Muscle of back (tissue), 11 donors: Measurements from ENCODE around the gene EGFLAM. TPM values are rescaled to one million over a fixed set of nuclear protein-coding genes. Genes with fewer than 3 reads are reported as not detected.
A peak's percentile ranks its signal among the peaks of the same experiment; 100 is the strongest.

Experiments used
- DNase-seq, 3 donors: peaks; one replicate each; pipeline versions ENCODE4 v3.0.0 to v3.0.0-alpha.2; 2013
- polyA plus RNA-seq, 10 donors: library from polyadenylated mRNA; unstranded; fragments of 120-200 nt; gene quantifications; one replicate each; pipeline ENCODE4 v1.2.1, GENCODE V29; 2013; ENCODE audit not compliant: insufficient read length in 10 of 10

EGFLAM gene
- polyA plus RNA-seq, 10 donors, result 33.6 to 49.9 (median 45.7) TPM

DNA sequence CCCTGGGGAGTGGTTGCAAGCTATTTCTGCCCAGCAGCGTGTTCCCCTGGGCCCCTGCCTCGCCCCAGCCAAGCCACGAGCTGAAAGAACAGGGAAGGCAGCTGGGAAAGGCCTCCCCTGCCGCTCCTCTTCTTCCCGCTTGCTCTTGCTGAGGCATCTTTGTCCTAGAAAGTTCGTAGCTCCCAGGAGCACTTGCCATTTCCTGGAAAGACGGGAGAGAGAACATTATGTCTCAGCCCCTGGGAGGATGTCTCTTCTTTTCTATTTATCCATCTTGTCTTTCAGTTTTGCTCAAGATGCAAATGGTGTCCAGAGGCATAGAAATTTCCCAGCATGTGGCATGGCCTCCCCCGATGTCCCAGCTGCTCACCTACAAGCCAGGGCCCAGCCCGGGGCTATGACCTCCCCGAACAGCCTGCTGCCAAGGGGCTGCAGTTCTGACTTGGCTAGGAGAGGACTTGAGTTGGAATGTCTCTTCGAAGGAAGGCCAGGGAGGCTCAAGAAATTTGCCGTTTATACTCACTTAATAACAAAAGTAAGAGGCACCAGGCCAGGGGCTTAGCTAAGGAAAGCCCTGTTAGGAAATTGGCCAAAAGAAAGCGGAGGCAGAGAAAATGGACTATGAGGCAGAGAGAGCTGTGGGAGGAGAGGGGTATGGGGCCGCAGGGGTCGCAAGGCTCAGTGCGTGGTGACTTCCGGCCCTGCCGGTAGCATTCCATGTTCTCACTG, 210.8 kb downstream of the EGFLAM start:
- DNase-seq, result peak in 2 of 3 donors; percentile 85 to 93

DNA sequence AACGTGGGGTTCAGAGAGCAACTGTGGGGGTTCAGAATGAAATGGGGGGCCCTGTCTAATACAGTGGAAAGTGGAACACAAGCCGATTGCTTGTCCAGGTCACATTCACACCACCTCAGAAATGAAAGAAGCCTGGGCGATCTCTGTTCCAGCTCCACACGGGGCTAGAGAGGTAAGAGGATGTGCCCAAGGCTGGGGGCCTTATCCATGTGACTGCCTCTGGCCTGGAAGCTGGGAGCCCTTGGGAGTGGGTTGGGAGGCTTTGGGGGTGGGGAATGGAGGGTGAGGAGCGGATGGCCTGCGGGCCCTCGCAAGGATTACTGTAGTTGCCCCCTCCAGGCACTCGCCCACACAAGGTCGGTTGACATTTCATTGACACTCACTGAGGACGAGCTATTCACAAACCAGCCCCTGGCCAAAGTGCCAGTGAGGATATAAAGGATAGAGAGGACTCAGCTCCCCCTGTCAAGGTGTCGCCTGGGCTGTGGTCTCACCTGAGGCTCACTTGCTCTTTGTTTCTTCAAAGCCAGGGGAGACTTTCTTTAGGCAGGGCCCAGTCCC, 211.4 kb downstream of the EGFLAM start:
- no peak for DNase-seq

DNA sequence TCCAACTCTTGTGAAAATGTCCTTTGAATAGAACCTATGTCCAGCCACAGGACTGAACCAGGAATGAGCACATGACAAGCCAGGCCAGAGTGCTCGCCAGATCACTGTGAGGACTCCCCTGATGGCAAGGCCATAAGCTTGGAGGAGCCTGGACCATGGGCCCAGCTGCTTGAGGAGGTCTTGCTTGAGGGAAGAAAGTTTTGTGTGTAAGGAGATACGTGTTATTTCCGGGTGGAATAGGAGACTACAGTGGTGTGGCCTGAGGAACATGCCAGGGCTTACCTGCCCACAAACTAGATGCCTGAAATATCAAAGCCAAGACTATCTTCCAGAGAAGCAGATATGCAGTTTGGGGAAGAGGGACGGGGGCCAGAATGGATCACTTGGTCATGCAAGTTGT, 213.3 kb downstream of the EGFLAM start:
- no peak for DNase-seq

DNA sequence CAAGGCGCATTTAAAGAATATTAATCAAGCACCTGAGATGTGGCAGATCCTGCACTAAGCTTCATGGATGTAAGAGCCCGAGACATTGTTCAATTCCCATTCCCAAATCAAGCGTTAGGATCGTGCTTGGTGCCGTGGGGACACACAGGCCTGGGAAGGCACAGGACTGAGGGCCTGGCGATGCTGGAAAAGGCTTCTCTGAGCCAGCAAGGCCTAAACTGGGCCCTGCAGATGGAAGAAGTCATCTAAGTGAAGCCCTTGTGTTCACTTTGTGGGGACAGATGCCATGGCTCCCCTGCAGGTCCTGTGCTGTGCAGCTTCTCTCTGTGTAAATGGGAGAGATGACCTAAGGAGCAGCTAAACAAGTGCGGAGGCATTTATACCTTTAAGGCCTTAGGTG, 214.2 kb downstream of the EGFLAM start:
- DNase-seq, result no peak

DNA sequence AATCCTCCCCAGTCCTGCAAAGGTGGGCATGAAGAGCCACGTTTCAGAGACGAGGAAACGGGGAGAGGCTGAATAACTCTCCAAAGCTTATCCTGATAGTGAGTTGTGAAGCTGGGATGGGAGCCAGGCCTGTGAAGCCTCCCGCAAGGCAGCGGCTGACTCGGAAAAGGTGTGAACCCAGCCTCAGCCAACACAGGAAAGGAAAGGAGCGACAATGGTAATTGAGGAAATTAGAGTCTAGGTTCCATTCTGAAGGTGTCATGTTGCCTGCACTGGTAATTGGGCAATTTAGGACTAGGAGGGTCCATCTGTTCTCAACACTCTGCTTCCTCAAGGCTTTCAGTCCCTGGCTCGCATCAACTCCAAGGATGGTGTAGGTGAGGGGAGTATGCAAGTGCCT, 214.6 kb downstream of the EGFLAM start:
- DNase-seq, result no peak

DNA sequence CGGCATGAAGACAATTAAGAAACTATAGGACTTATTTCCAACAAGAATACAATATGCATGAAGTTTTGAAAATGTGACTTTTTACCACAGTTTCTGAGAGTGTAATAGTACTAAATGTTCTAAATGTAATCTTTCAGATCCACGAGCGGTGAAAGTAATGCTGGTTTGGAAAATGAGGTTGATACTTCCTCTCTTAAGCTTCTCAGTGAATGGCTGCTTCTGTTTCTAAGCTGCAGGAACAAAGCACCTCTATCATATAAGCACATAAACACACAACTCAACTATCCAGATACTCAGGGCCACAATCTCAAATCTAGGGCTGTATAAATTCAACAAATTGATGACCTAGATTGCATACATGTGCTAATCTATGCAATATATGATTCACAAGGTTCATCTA, 219.8 kb downstream of the EGFLAM start:
- no peak for DNase-seq

DNA sequence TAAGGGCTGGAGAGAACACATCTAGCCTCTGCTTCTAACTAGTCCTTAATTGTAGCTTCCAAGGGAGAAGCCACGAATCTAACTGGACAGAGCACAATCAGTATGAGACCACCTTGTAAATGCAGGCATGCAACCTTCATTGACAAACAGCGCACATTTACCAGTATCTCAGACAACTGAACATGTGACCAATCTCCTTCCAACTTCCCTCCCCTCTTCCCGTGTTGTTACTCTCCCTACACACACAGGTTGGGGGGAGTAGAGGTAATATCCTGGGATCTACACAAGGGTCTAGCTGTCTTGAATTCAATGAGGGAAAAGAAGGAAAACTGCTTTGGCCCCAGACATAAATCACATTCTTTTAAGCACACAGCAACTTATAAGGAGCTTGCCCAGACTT, 220.5 kb downstream of the EGFLAM start:
- peak in 1 of 3 donors; percentile 31 for DNase-seq

DNA sequence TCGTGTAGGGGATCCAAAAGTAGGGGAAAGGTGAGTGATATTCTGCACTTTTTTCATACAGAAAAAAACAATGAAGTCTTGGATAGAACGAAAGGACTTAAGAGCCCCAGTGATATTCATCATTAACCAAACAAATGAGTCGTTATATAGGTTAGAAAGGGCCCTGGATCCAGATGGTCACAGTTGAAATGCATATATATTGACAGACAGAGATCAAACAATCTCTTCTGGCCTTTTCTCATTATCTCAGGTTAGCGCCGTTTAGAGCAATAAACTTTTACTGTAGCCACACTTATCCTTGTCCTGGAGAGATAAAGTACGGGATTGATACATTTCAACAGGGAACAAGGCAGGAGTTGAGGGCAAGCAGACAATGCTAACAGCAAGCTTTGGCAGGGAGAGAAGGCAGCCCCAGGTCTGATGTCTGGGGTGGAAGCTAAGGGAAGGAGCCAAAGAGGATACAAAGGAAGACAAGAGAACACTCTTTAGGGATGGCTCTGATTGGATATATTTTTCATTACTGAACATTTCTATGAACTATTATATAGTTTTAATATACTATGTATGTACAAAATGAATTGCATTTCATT, 221.1 kb downstream of the EGFLAM start:
- DNase-seq, result no peak

DNA sequence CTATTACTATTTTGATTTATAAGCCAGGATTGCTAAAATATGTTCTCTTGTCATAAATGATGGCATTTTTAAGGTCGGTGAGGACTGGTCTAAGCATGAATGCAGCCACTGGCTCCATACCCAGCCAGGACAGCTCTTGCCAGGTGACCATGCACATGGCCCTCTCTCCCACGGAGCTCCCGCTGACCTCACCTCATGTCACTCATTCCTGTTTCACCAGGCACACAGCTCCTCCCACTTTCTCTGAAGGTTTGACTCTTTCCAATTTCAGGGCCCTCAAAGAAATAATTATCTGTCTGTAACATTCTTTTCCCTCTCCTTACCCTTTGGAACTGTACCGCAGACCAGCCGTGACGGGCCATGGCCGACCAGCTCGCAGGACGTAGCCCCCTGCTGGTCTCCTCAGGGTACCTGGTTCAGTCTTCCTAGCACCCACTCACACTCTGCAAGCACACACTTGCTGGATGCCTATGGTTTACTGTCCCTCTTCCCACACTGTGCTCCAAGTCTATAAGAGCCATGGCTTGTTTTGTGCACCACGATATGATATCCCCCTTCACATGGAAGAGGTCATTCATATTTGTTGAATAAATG, 225.5 kb downstream of the EGFLAM start:
- DNase-seq, result no peak

DNA sequence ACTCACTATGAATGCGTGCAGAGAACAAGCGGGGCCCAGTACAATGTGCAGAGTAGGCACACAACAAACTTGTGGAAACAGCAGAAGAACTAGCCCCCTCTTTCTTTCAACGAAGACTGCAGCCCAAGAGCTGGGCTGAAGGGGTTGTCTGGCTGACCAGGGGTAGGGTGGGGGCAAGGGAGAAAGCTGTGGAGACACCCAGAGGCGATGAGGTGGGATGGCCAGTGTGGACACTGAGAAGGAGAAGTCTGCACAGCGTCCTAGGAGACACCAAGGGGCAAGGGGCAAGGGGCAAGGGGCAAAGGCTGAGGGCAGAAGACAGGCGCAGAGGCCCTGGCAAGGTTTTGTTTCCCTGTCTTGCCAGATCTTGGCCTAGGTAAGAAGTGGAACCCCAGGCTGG, 235.8 kb downstream of the EGFLAM start:
- no peak for DNase-seq

DNA sequence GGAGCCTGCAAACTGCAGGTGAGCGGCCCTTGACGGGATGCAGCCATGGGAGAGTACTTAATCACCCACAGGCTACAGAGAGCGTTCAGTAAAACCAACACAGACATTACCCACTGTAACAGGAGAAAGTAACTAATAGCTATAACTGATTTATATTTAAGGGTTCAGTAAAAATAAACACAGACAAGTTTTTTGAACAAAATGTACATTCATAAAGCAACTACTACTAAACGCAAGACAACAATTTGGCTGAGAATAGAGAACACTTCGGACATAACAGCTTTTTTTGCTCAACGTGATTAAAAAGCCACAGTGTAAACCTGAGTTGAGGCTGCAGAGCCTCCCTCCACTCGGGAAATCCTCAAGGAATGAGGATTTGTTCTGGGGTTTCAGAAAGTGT, 236.4 kb downstream of the EGFLAM start:
- no peak for DNase-seq

DNA sequence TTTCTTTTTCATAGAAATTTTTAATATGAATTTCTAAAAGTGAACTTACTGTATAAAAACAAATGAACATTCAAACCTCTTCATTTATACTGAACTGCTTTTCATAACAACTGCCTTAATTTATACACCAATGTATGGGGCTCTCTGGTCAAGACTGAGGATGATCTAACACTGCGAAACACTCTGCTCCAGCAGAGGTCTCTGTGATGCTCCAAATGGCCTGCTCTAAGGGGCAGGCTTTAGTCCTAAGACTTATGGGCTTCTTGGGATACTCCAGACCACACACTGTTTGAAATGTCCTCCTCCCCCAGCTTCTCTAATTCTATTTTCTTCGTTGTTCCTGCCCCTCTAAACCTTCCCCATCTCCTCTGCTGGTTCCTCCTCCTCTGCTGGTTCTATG, 239.6 kb downstream of the EGFLAM start:
- DNase-seq, result peak in 1 of 3 donors; percentile 26

DNA sequence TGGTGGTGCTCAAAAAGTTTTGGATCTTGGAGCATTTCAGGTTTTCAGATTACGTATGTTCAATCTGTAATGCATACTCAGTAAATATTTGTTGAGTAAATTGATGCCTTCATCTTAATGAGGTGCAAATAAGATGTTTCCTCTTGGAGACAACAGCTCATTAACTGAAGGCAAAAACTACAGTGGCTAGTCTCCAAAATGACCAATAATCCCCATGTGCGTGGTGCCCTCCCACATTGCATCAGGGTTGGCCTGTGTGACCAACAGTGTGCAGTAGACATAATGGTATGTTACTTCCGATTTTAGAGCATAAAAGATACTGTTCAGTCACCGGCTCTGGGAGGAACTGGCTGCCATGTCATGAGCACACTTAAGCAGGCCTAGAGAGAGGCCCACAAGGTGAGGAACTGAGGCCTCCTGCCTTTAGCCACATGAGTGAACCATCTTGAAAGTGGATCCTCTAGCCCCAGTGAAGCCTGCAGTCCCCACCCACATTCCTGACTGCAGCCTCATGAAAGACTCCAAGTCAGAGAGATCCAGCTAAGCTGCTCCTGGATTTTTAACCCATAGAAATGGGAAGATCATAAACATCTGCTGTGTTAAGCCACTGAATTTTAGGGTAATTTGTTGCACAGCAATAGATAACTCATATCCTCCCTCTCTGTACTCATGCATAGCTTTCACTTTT, 242.4 kb downstream of the EGFLAM start:
- DNase-seq, result peak in 1 of 3 donors; percentile 43

DNA sequence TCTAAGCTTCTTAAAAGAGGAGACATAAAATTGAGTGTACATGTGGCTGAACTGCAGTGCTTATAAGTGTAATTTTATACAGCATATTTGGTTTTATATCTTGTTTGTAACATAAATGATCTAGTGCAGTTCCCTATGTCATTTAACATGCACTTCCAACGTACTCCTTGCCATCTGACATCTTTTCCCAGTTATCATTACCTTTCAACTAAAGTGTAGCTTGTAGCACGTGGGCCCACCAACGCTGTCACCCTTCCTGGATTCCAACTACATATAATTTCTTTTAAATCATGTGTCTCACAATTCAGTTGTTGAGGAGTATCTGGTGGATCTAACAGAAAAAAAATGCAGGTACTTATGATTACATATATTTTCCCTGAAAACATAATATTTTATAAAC, 247.9 kb downstream of the EGFLAM start:
- no peak for DNase-seq

DNA sequence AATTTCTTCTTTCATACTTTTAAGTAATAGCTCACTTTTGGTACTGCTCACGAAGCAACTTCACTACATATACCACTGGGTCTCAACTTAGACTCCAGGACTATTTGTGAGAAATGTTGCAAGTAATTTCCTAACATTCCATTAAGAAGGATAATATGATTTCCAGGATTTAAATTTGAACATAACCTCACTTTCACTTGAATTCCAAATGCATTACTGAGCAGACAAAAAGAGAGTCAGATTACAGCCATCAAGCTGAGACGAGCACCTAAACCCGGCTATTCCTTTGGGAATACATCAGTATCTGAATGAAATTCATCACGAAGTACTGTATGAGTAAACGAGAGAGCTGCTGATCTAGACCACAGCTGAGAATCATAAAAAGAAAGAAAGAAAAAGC, 250.8 kb downstream of the EGFLAM start:
- peak in 2 of 3 donors; percentile 24 to 85 for DNase-seq
